Measurements from ENCODE around the gene SHLD2.
"Not testable (repeated sequence)": the region's sequence is repeated elsewhere in the genome, so short reads cannot be mapped to it uniquely, and the experiment has no call there.

DNA sequence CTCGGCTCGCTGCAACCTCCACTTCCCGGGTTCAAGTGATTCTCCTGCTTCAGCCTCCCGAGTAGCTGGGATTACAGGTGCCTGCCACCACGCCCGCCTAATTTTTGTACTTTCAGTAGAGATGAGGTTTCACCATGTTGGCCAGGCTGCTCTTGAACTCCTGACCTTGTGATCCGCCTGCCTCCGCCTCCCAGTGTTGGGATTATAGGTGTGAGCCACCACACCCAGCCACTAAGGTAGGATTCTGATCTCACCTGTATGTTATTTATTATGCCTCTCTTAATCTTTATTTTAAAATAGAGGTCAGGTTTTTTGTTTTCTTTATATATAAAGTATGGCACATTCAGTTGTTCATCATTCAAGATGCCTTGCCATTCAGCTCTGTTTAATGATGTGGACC, 9.7 kb downstream of the SHLD2 start:
- TF ChIP-seq, protein P1, sequence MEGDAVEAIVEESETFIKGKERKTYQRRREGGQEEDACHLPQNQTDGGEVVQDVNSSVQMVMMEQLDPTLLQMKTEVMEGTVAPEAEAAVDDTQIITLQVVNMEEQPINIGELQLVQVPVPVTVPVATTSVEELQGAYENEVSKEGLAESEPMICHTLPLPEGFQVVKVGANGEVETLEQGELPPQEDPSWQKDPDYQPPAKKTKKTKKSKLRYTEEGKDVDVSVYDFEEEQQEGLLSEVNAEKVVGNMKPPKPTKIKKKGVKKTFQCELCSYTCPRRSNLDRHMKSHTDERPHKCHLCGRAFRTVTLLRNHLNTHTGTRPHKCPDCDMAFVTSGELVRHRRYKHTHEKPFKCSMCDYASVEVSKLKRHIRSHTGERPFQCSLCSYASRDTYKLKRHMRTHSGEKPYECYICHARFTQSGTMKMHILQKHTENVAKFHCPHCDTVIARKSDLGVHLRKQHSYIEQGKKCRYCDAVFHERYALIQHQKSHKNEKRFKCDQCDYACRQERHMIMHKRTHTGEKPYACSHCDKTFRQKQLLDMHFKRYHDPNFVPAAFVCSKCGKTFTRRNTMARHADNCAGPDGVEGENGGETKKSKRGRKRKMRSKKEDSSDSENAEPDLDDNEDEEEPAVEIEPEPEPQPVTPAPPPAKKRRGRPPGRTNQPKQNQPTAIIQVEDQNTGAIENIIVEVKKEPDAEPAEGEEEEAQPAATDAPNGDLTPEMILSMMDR (IDR thresholded peaks at IDR 0.05 in 4 of 5, conservative IDR thresholded peaks at IDR 0.05 in 1 of 5): not testable (repeated sequence)
- not testable (repeated sequence) for TF ChIP-seq POLR2A (IDR thresholded peaks at IDR 0.05)

Data from gastrocnemius medialis (tissue), 4 donors.